HG03103 (cell line): ENCODE results near the gene B3GALT5.

Experiments used
- ATAC-seq: cut with Tn5 transposase; IDR thresholded peaks from one replicate; pipeline ENCODE4 v1.9.1; 2021; ENCODE audit warnings: low read depth; ENCODE audit not compliant: unreplicated experiment

B3GALT5 gene

DNA sequence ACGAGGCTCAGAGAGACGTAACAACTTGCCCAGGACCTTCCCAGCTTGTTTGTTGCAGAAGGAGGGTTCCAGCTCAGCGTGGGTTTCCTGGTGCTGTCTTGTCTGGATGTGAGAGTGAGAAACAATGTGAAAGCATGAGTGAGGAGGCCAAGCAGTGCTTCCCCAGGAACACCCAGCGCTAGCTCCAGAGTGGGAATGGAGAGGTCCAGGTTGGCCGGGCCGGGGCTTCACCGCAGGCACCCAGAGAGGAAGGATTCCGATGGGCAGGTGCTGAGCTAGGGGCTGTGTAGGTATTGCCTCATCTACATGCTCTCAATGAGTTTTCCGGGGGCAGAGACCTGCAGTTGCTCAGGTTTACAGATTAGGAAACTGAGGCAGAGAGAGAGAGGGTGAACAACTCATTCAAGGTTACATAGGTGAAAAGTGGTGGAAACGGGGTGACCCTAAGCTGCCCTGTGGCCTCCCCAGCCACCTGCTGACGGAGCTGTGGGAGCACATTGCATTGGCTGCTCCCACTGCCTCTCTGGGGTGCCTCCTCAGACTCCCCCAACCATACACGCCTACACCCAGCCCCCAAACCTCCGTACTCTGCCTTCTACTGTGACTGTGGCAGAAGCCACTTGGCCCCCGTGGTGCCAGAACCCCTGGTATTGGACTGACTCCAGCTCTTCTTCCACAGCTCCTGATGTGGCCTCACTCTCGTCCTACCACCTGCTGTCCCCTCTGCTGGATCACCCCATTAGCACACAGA lies 51.2 kb downstream of the B3GALT5 start:
- no peak for ATAC-seq

DNA sequence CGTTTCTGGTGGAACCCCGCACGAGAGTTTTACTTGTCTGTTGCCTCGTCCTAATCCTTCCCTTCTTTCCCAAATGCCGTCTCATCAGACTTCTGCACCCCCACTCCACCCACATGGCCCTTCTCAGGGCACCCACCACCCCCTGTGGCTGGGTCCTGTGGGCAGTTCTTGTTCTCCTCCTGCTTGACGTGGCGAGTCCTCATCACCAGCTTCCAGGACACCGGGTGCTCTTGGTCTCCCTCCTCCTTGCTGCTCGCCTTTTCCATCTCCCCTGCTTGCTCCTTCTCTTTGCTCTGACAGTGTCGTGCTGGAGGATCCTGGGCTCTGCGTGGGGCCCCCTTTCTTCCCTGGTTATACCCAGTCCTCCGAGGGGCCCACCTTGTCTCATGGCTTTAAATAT lies 51.8 kb downstream of the B3GALT5 start:
- ATAC-seq, result no peak

DNA sequence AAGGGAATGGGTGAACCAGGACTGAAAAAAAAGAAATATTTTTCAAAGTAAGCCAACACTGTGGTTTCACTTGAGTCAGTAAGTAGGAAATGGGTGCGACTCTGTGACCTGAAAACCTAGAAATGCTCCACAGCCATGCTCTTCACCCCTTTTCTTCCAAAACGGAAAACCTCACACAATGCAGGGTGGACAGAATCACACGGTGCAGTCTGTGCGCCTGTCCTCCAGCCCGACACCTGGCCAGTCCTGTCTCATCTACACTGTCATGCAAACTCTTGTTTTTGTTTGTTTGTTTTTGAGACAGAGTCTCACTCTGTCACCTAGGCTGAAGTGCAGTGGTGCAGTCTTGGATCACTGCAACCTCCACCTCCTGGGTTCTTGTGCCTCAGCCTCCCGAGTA lies 53.3 kb downstream of the B3GALT5 start:
- ATAC-seq, result no peak

DNA sequence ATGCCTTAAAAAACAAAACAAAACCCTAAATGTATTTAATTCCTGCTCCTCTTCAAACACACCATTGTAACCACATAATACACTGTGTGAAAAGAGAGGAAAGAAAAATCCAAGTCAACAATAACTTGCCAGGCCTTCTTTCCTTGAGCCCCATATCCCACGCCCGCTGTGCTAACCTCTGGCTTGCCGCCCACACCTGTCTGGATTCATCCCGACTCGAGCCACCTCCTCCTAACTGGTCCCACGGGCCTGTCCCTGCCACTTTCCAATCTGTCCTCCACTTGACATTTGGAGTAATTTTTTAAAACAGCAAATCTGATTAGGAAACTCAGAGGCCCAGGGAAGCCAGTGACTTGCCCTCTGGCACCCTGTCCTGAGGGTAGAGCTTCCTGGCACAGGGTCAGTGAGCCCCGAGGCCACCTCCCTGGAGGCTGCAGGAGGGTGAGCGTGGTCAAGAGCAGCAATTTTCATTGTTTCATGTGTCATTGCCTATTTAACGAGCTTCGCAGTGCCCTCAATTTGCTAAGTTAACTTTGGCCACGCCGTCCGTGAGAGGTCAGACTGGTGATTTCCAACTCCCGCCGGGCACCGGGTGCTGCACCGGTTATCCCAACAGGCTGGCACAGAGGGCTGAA lies 54.1 kb downstream of the B3GALT5 start:
- ATAC-seq, result no peak

DNA sequence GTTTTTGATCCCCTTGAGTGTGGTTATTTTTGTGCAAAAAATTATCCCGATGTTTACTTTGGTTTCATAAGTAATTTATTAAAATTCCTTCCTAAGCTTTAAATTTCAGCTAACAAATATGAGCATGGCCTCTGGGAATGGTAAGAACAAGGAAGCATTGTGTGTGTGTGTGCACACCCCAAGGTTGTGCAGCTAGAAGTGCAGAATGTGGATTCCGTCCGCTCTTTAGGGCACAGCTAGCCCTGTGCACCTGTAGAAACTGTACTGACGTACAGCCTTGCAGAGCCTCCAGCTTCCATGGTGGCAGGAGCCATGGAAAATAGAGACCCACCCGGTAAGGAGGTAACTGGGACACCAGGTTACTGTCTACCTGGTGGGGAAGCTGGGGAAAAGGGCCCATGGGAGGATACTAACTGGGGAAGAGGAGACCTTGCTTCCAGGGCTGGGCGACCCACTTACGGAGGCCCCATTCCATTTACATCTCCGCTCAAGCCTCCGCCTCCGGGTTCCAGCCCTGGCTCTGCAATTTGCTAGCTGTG lies 54.7 kb downstream of the B3GALT5 start:
- ATAC-seq, result no peak

DNA sequence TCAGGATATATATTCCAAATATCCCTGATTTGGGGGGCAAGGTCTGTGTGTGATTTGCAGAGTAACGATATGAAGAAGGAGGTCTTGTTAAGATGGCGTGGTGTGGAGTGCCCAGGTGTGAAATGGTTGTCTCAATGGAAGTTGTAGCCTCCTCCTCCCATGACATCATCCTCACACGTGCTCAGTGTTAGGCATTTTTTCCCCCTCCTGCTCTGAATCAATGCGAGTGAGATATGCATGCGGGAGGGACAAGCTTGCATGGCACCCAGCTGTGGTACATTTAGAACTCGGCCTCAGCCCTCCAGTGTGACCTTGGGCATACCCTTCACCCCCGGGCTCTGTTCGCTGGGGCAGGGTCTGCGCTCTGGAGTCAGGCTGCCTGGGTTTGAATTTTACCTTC lies 55.6 kb downstream of the B3GALT5 start:
- no peak for ATAC-seq

DNA sequence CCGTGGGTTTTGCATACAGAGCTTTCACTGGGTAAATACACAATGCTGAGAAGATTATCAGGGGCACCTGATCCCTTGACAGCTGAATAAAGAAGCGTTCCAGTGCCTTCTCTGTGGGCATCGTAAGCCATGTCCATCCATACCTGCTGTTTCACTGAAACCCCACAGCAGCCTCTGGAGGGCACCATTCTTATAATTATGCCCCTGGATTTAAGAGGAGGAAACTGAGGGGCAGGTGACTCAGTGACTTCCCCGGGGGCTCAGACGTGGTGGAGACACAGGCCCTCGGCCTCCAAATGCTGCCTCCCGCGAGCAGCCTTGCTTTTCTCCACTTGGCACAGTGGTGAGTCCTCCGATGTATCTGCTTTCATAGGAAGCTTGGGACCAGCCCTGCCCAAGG lies 56.7 kb downstream of the B3GALT5 start:
- no peak for ATAC-seq

DNA sequence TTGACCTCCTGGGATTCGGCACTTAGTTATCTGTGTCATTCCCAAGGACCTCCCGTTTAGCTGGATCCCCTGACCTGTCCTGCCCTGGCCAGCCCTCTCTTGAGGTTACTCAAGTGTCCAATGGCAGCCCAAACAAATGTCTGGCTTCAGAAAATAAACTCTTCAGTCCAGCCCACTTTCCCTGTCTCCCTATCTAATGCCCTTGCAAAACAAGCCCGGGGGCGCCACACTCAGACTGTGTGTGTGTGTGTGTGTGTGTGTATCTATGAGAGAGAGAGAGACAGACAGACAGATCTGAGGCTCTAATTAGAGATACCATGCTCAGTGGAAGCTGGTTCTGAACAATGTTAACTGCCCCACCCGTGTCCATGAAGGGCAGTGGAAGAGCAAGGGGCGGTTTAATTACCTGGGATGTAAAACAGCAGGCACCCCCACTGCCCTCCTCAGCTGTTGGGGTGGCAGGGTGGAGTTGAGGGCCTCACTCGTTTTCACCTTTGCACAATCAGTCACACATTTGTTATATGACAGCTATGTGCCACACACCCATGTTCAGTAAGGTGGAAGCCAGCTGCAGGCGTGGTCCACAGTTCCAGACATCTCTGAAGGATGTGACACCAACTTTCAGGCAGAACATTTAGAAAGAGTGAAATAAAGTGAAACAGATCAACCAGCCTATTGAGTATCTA lies 57.4 kb downstream of the B3GALT5 start:
- ATAC-seq, result no peak

DNA sequence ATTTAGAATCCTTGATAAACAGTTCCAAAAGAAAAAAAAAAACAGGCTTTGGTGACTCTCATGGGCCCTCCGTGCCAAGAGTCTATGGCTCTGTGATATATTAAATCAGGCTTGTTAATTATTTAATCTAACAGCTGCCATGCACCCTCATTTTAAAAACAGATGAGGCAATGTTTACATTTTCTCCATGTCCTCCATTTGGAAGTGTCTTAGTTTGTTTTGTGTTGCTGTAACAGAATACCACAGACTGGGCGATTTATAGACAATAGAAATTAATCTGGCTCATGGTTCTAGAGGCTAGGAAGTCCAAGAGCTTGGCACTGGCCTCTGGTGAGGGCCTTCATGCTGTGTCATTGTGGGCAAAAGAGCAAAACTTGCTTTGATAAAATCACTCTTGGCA lies 58.0 kb downstream of the B3GALT5 start:
- ATAC-seq, result no peak

DNA sequence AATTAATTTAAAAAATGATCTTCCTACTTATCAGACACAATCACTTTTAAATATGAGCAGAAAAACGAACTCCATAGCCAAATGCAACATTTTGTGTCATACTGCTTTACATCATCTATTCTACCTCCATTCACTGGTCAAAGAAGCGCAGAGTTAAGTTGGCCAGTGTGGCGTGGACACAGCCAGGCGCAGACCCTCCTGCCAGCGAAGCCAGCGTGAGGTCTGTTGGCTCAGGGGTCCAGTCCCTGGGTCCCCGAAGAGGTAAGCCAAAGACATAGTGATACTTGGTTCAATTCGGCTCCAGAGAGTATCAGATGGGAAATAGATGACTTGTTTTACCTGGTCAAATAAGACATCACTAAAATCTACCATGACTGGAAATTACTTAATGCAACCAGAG lies 59.2 kb downstream of the B3GALT5 start:
- no peak for ATAC-seq

DNA sequence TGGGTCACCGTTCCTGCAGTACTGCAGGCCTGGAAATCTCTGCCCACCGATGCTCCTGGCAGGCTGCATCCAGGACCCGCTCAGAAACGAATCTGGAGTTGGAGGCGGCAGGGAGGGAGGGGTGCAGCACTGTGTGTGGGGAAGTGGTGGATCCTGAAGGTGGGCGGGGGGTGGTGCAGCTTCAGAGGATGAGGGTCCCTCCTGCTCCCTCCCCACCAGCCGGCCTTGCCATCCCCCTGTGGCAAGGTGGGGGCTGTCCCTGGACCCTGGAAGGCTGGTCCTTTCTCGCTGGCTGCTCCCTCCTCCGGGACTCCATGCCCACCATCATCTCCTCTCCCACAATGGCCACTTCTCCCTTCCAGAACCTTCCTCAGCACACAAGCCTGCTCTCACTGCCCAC lies 60.4 kb downstream of the B3GALT5 start:
- no peak for ATAC-seq

DNA sequence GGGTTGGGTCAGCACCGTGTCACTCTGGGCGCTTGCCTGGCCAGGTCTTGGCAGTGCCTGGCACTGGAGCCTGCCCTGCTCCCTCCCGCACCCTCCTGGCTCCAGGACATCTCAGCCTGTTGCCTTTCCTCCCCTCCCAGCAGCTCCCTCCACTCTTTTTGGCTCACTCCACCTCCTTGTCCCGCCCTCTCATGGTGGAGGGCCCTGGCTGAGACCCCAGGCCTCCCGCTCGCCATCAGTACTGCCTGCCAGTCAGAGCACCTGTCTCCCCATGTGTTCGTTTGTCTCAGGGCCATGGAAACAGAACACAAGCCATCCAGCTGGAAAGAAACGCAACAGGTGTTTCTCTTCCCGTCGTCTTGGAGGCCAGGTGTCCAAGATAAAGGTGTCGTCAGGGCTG lies 61.0 kb downstream of the B3GALT5 start:
- ATAC-seq, result no peak

DNA sequence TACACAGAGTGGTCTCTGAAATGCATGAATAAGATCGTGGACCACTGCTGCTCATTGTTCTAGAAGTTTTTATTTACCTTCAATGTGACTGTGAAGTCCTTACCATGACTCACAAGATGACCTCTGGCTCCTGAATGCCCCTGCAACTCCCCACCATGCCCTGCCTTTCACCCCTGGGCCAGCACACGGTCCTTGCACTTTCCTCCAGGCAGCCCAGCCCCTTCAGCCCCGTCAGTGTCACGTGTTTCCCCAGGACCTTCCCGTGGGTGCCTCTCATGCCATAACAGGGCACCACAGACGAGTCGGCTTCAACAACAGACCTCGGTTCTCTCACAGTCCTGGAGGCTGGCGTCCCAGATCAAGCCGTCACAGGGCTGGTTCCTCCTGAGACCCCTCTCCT lies 62.1 kb downstream of the B3GALT5 start:
- no peak for ATAC-seq

DNA sequence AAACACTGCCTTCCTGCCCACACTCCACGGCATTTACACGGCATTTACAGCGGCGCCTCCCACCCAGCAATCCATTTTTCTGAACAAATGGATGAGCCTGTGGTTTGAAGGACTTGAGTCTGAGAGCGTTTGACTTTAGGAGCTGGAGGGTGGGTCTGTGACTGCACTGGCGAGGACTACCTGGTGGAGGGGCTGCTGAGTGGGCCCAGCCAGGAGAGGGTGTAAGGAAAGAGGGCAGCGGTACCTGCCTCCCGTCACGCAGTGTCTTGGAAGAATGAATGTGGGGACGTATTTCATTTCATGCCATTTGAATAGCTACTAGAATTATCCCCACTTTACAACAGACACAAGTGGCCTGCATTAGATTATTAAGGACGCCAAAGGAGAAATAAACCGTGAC lies 62.9 kb downstream of the B3GALT5 start:
- ATAC-seq, result no peak

DNA sequence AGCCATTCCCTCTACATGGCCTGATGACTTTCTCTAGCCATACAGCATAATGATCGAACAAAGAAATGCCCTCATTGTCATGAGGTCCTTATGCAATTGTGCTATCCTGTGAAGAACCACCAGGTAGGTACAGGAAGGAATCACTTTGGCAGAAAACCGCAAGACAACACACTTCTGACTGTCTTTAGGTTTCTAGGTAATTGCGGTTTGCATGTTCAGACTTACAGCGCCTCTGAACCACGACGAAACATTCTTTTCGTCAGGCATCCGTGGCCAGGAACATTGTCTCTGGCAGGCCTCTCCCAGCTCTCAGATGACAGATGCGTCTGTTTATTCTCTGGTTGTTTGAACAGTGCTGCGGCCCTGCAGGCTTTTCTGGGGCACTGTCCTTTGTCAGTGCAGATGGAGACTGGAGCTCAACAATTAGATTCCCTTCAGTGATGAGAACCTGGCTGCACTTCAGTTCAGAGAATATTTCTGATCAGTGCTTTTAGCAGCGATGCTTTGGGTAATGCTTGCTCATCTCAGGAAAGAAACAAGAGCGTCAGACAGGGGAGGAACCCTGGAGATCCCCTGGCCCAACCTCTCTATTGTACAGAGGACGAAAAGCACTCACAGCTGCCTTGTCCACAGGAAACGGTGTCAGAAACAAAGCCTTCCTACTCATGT lies 63.4 kb downstream of the B3GALT5 start:
- ATAC-seq, result no peak

DNA sequence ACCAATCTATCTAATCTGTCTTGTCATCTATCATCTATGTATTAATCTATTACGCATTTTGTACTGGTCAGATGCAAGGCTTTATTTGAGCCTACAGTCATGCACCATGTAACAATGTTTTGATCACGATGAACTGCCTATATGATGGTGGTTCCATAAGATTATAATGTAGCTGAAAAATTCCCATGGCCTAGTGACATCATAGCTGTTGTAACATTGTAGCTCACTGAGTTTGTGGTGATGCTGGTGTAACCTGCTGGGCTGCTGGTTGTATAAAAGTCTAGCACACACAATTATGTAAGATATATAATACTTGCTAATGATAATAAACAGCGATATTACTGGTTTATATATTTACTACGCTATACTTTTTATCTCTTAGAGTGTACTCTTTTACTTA lies 67.5 kb downstream of the B3GALT5 start:
- no peak for ATAC-seq

DNA sequence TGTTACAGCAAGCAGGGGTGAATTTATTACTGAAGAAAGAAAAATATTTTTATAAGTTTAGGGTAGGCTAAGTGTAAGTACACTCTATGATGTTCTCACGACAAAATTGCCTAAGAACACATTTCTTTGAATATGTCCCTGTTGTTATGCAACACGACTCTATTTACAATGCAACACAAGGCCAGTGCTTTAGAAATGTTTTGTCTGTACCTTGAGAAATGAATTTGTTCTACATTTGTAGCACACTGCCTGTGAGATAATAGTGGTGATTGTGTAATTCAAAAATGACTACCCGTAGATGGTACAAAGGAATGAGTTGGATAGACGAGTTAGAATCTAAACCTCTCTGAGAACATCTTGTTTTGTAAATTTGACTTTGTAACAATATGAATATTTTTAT lies 68.5 kb downstream of the B3GALT5 start:
- no peak for ATAC-seq

DNA sequence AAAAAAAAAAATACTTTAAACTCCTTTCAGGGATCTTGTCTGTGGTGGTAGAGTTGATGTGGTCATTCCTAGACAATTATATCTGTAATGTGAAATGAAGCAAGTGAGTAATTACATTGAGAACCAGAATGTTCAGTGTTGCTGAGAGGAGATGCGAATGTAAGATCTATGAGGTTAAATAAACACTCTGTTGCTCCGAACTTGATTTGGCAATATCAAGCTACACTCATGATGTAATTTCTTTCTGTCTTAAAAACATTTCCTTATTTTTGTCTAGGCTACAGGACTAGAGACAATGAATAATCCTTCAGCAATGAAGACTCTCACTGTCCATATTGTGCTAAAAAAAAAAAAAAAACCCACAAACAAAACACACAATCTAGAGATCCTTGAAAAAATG lies 69.1 kb downstream of the B3GALT5 start:
- no peak for ATAC-seq

DNA sequence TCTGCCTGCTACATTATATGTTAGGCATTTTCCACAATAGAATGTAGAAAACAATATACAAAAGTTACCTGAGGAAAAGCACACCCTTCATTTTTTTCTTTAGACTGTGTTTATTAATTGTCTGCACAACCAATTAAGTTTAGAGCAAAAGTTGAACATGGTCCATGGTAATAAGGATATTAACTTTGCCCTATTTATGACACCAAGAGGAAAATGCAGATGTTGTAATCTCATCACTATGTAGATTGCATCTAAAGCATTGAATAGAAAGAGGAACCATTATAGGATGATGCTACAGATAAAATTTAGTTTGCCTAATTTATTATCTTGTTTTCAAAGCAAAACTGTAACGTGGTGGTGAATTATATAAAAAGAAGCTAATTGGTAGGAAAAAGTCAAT lies 72.5 kb downstream of the B3GALT5 start:
- no peak for ATAC-seq

DNA sequence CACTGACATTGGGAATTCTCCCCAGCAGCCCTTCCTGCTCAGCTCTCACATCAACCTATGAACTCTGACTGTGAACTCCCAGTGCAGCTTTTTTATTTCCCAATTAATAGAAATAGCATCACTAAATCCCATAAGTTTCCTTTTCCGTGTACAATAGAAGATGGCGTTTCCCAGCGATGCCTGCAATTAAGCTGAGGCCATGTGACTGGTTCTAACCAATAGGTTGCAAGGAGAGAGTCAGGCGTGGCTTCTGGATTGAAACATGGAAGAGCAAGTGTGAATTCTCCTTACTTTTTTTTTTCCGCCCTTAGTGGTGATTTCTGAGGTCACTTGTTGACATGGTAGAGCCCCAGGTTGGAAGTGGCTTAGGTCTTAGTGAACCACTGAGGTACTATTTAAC lies 73.3 kb downstream of the B3GALT5 start:
- no peak for ATAC-seq
